Measurements from ENCODE around the gene KHDC4. TPM values are rescaled to one million over a fixed set of nuclear protein-coding genes. Genes with fewer than 3 reads are reported as not detected.

KHDC4 gene
- total and polyA plus RNA-seq, 10 of the 15 experiments (the other 5 are each of a cell fraction or from before 2014, with no cell fraction given): 11.7 to 109 (median 41.9) TPM

DNA sequence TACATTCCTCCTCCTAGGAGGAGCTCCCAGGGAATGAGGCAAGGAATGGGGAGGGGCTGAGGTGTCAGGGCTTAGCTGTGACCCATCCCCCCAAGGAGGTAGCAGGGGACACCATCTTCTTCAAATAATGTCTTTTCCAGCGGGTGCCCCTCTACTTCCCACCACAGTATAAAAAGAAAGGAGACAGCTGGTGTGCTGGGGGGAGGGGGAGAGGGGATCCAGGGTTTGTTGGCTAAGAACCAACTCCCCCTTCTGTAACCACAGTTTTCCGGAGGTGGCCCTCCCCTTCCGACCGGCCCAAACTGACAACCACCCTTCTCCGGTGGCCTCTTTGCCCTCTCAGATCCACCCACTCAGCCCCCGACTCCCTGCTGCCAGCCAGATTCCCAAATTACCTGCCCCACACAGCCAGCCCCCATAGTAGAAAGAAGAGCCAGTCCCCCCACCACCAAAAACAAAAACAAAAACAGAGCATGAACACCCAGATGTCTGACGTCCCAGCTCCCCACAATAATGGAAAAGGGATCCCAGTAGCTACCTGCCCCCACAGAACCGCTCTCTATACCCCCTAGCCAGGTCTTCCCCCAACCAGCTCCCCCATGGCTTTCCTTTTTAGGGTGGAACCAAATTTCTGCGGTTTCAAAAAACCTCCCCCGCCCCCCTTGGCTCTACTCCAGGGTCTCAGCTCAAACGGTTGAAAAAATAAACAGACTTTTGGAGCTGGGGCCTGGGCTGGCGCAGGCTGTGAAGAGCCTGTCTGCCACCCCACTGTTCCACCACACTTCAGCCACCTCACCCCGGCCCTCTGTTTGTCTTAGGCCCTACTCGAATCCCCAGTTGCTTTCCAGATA is 42.1 kb upstream of the KHDC4 start:
- peaks cover 0 to 2% of the 10 kb centered on the region in 2 experiments; a peak in 1 of 4 replicates for H3K36me3 ChIP-seq (ENCODE audit: control insufficient read depth in 2 of 2, insufficient read depth in 2 of 2, low read length in 1 of 2)
- intact Hi-C loops (cut with micrococcal nuclease; ENCODE audit: unreplicated experiment) (loop anchor here (2.0 to 5.0 kb wide), 3 partner anchors 17 to 76 kb away; partner anchors contain the start of genes LAMTOR2 and UBQLN4), in situ Hi-C loops (cut with MboI) (no loop called here)
- H3K27me3 ChIP-seq (replicated peaks in 1 of 2; ENCODE audit: control insufficient read depth in 2 of 2, insufficient read depth in 2 of 2, low read length in 1 of 2): no peaks in the 10 kb centered on the region
- H3K9me3 ChIP-seq (replicated peaks; ENCODE audit: control insufficient read depth, insufficient read depth, low read length): no peaks in the 10 kb centered on the region
- ChIA-PET CTCF (interaction anchor here (0.8 to 14.7 kb wide), 16 partner anchors 9 to 120 kb away, joined by 3 to 227 read pairs (median 5); partner anchors contain the start of gene RXFP4), POLR2A (interaction anchor here (0.5 to 14.9 kb wide), 15 partner anchors 9 to 525 kb away, joined by 3 to 273 read pairs (median 5); partner anchors contain the start of genes KHDC4 and RXFP4), RAD21 (ENCODE audit: unreplicated experiment) (interaction anchor here (0.8 to 14.4 kb wide), 10 partner anchors 10 to 116 kb away, joined by 3 to 214 read pairs (median 44); partner anchors contain the start of genes KHDC4, RXFP4 and SYT11), SMC1A (ENCODE audit: uncharacterized antibody, unreplicated experiment) (interaction anchor here (0.6 to 16.7 kb wide), 15 partner anchors 8 to 446 kb away, joined by 3 to 229 read pairs (median 6); partner anchors contain the start of genes KHDC4 and RXFP4)
- peaks cover 98% of the 10 kb centered on the region for H3K79me2 ChIP-seq (ENCODE audit: control insufficient read depth, insufficient read depth, low read length)
- 1% methylated on average over 14 of the region's 14 CpGs for WGBS (ENCODE audit: insufficient coverage, insufficient replicate concordance, low lambda C conversion rate, missing lambda C conversion rate)
- peak overlapping the region; percentile 86 for H3K4me2 ChIP-seq (ENCODE audit: control insufficient read depth, insufficient read depth)
- BruUV-seq (replicated peaks): no TSS peak
- H4K20me1 ChIP-seq (ENCODE audit: control insufficient read depth, insufficient read depth): peaks cover 4% of the 10 kb centered on the region; the same call in 1 of the 2 replicates
- ATAC-seq (no peak), DNase-seq (ENCODE audit: low read depth, low spot score) (no peak), FAIRE-seq (no peak)
- H3K9ac ChIP-seq (ENCODE audit: control insufficient read depth, insufficient read depth, low read length): peak overlapping the region; percentile 95
- H3K4me1 ChIP-seq (ENCODE audit: control insufficient read depth, insufficient read depth, low read length): peaks cover 23% of the 10 kb centered on the region
- peak overlapping the region; percentile 100 for H3K4me3 ChIP-seq
- no peak overlapping the region for H2AFZ ChIP-seq (ENCODE audit: control insufficient read depth, low read depth, low read length)
- H3K27ac ChIP-seq (ENCODE audit: control insufficient read depth, insufficient read depth): peak overlapping the region; percentile 97
- peak in 1 of 2 experiments; percentile 25; a peak in 1 of 4 replicates for TF ChIP-seq ETV6 (conservative IDR thresholded peaks at IDR 0.05 in 1 of 2, IDR thresholded peaks at IDR 0.05 in 1 of 2; ENCODE audit: borderline replicate concordance in 1 of 2, low read depth in 1 of 2)
- no peak for TF ChIP-seq SUZ12 (IDR thresholded peaks at IDR 0.05; ENCODE audit: unreplicated experiment)
- no peak for TF ChIP-seq RELA (IDR thresholded peaks at IDR 0.05; ENCODE audit: borderline replicate concordance, partially characterized antibody)
- TF ChIP-seq RB1 (IDR thresholded peaks at IDR 0.05; ENCODE audit: borderline replicate concordance): no peak
- TF ChIP-seq ZNF274 (IDR thresholded peaks at IDR 0.05; ENCODE audit: insufficient read depth, insufficient read length): no peak
- peak; percentile 23; the same call in 1 of the 2 replicates for TF ChIP-seq POLR2AphosphoS5 (IDR thresholded peaks at IDR 0.05; ENCODE audit: low read length)
- peak; percentile 60; the same call in 1 of the 2 replicates for TF ChIP-seq IKZF1 (conservative IDR thresholded peaks at IDR 0.05)
- TF ChIP-seq EED (IDR thresholded peaks at IDR 0.05; ENCODE audit: low read depth): peak; percentile 62; the same call in 1 of the 2 replicates
- TF ChIP-seq, protein P1, sequence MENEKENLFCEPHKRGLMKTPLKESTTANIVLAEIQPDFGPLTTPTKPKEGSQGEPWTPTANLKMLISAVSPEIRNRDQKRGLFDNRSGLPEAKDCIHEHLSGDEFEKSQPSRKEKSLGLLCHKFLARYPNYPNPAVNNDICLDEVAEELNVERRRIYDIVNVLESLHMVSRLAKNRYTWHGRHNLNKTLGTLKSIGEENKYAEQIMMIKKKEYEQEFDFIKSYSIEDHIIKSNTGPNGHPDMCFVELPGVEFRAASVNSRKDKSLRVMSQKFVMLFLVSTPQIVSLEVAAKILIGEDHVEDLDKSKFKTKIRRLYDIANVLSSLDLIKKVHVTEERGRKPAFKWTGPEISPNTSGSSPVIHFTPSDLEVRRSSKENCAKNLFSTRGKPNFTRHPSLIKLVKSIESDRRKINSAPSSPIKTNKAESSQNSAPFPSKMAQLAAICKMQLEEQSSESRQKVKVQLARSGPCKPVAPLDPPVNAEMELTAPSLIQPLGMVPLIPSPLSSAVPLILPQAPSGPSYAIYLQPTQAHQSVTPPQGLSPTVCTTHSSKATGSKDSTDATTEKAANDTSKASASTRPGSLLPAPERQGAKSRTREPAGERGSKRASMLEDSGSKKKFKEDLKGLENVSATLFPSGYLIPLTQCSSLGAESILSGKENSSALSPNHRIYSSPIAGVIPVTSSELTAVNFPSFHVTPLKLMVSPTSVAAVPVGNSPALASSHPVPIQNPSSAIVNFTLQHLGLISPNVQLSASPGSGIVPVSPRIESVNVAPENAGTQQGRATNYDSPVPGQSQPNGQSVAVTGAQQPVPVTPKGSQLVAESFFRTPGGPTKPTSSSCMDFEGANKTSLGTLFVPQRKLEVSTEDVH (IDR thresholded peaks at IDR 0.05; ENCODE audit: low read depth, partially characterized antibody): no peak
- peak; percentile 77 for TF ChIP-seq TBL1XR1 (IDR thresholded peaks at IDR 0.05; ENCODE audit: low read depth, low read length)
- TF ChIP-seq FOS (IDR thresholded peaks at IDR 0.05; ENCODE audit: borderline replicate concordance, extremely low read depth, insufficient read length): no peak
- TF ChIP-seq BCL11A (IDR thresholded peaks at IDR 0.05; ENCODE audit: low read depth, low read length): no peak
- TF ChIP-seq CHD4 (IDR thresholded peaks at IDR 0.05): no peak
- 0 out of 2 replicates have a peak, but pooled peaks have one; percentile 31 for TF ChIP-seq IRF4 (IDR thresholded peaks at IDR 0.05; ENCODE audit: low read depth, low read length)
- no peak for TF ChIP-seq SMAD5 (IDR thresholded peaks at IDR 0.05; ENCODE audit: low read depth)
- TF ChIP-seq ZNF622 (IDR thresholded peaks at IDR 0.05): no peak
- 0 out of 2 replicates have a peak, but pooled peaks have one; percentile 17 for TF ChIP-seq TCF3 (IDR thresholded peaks at IDR 0.05; ENCODE audit: borderline replicate concordance, insufficient read depth, low read depth, low read length)
- TF ChIP-seq, protein P2, sequence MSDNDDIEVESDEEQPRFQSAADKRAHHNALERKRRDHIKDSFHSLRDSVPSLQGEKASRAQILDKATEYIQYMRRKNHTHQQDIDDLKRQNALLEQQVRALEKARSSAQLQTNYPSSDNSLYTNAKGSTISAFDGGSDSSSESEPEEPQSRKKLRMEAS (IDR thresholded peaks at IDR 0.05; ENCODE audit: low read depth, low read length): no peak
- TF ChIP-seq YY1 (IDR thresholded peaks at IDR 0.05; ENCODE audit: low read depth, low read length): 0 out of 2 replicates have a peak, but pooled peaks have one; percentile 10
